Measurements from ENCODE around the gene TMEM87B. TPM values are rescaled to one million over a fixed set of nuclear protein-coding genes. Genes with fewer than 3 reads are reported as not detected.
A peak's percentile ranks its signal among the peaks of the same experiment; 100 is the strongest.

TMEM87B gene
- total and polyA plus RNA-seq, 8 donors = 4.7 to 21.7 (median 11.6) TPM

GRCh38 chr2:112153179-112153490, 98.1 kb downstream of the TMEM87B start:
- no peak overlapping the region for H3K27ac ChIP-seq
- WGBS, 2 donors = 83 to 86% methylated on average over 12 of the region's 12 CpGs
- no peaks in the 10 kb centered on the region for H3K27me3 ChIP-seq
- H3K4me3 ChIP-seq = no peak overlapping the region
- no peak for FAIRE-seq
- peak in 1 of 4 donors; percentile 32 for ATAC-seq
- TF ChIP-seq CTCF (IDR thresholded peaks at IDR 0.05) = no peak
- H3K36me3 ChIP-seq = no peaks in the 10 kb centered on the region
- no peaks in the 10 kb centered on the region for H3K4me1 ChIP-seq
- no peak for DNase-seq
- intact Hi-C loops (cut with DNase I) = no loop called here
- H3K9me3 ChIP-seq = no peaks in the 10 kb centered on the region

GRCh38 chr2:112153501-112153900, 98.4 kb downstream of the TMEM87B start:
- no peaks in the 10 kb centered on the region for H3K4me1 ChIP-seq
- no peaks in the 10 kb centered on the region for H3K9me3 ChIP-seq
- intact Hi-C loops (cut with DNase I) = no loop called here
- H3K36me3 ChIP-seq = no peaks in the 10 kb centered on the region
- no peak overlapping the region for H3K4me3 ChIP-seq
- FAIRE-seq (no peak), DNase-seq (no peak), ATAC-seq (no peak)
- no peaks in the 10 kb centered on the region for H3K27me3 ChIP-seq
- no peak overlapping the region for H3K27ac ChIP-seq
- 95 to 98% methylated on average over 10 of the region's 10 CpGs for WGBS, 2 donors
- no peak for TF ChIP-seq CTCF (IDR thresholded peaks at IDR 0.05)

- intact Hi-C loops (cut with DNase I) = no loop called here
- no peak for ATAC-seq
- WGBS, 2 donors = 79 to 80% methylated on average over 14 of the region's 14 CpGs
- no peak for FAIRE-seq
- H3K27ac ChIP-seq = no peak overlapping the region
- no peak for TF ChIP-seq CTCF (IDR thresholded peaks at IDR 0.05)
- no peaks in the 10 kb centered on the region for H3K36me3 ChIP-seq
- H3K9me3 ChIP-seq = no peaks in the 10 kb centered on the region
- no peaks in the 10 kb centered on the region for H3K27me3 ChIP-seq
- no peaks in the 10 kb centered on the region for H3K4me1 ChIP-seq
- no peak for DNase-seq
- H3K4me3 ChIP-seq = no peak overlapping the region
These were observed 99.4 kb downstream of the TMEM87B start for GRCh38 chr2:112154246-112155117.

- Histone ChIP-seq H3K4me1 (no peaks in the 10 kb centered on the region), H3K9me3 (no peaks in the 10 kb centered on the region), H3K36me3 (no peaks in the 10 kb centered on the region), H3K4me3 (no peak overlapping the region), H3K27me3 (no peaks in the 10 kb centered on the region), H3K27ac (no peak overlapping the region)
- 73 to 76% methylated on average over 27 of the region's 27 CpGs for WGBS, 2 donors
- intact Hi-C loops (cut with DNase I) = no loop called here
- ATAC-seq = no peak
- no peak for DNase-seq
- TF ChIP-seq CTCF (IDR thresholded peaks at IDR 0.05) = no peak
- no peak for FAIRE-seq
These were observed 100.5 kb downstream of the TMEM87B start for GRCh38 chr2:112155331-112156151.

All from pancreas (tissue), 10 donors.